ENCODE data around the gene MAP4K5.

DNA sequence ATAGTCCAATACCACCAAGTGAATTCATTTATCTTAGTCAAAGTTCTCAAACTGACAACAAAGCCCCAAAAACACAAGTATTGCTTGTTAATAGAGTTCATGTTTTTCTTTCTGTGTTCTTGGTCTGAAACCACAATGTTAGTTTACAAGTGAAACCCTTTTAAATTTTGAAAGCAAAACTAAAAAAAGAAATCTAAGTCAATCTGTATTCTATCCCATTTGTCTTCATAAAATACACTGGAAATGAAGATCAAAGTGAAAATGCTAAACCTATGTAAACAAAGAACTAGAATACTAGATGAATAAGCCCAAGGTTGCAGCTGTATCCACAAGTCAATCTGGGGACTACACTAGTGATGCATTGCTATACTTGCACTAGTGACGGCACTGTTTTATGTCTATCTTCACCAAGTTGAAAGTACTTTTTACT is 10.4 kb downstream of the MAP4K5 start:
- TF ChIP-seq, protein P1, sequence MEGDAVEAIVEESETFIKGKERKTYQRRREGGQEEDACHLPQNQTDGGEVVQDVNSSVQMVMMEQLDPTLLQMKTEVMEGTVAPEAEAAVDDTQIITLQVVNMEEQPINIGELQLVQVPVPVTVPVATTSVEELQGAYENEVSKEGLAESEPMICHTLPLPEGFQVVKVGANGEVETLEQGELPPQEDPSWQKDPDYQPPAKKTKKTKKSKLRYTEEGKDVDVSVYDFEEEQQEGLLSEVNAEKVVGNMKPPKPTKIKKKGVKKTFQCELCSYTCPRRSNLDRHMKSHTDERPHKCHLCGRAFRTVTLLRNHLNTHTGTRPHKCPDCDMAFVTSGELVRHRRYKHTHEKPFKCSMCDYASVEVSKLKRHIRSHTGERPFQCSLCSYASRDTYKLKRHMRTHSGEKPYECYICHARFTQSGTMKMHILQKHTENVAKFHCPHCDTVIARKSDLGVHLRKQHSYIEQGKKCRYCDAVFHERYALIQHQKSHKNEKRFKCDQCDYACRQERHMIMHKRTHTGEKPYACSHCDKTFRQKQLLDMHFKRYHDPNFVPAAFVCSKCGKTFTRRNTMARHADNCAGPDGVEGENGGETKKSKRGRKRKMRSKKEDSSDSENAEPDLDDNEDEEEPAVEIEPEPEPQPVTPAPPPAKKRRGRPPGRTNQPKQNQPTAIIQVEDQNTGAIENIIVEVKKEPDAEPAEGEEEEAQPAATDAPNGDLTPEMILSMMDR (conservative IDR thresholded peaks at IDR 0.05 in 1 of 2, IDR thresholded peaks at IDR 0.05 in 1 of 2; ENCODE audit: extremely low read depth in 1 of 2, insufficient read depth in 1 of 2, low read depth in 1 of 2, low read length in 2 of 2): no peak
- no peak for TF ChIP-seq EZH2 (IDR thresholded peaks at IDR 0.05; ENCODE audit: borderline replicate concordance, low read length)
